K562 (cell line): ENCODE results near the gene EAF2. TPM values are rescaled to one million over a fixed set of nuclear protein-coding genes. Genes with fewer than 3 reads are reported as not detected.

ENCODE experiments used
- CCNT2 ChIP-seq: IDR thresholded peaks from 2 replicates; pipeline ENCODE4 v1.6.1; 2011; ENCODE audit warnings: borderline replicate concordance, low read depth, mild to moderate bottlenecking, moderate library complexity, mixed read lengths, low read length; ENCODE audit not compliant: insufficient read length; ENCODE audit errors: extremely low read depth
- DPF2 ChIP-seq: fragments of 450-650 bp; IDR thresholded peaks from 2 replicates; pipeline ENCODE4 v1.6.1; 2016
- E2F1 ChIP-seq: sonication (generic); formaldehyde crosslinking; IDR thresholded peaks from 2 replicates; pipeline ENCODE4 v1.8.1; 2023; ENCODE audit warnings: mild to moderate bottlenecking, missing genetic modification reagents, moderate library complexity
- EP400 ChIP-seq: fragments of 450-650 bp; IDR thresholded peaks from 2 replicates; pipeline ENCODE4 v1.6.1; 2017; ENCODE audit warnings: antibody characterized with exemption, mild to moderate bottlenecking, moderate library complexity
- FOXO4 ChIP-seq: fragments of 450-650 bp; formaldehyde crosslinking; IDR thresholded peaks from 2 replicates; pipeline ENCODE4 v1.4.0; 2020; ENCODE audit warnings: mild to moderate bottlenecking, moderate library complexity
- JUND ChIP-seq, 2 experiments: IDR thresholded peaks; 2 replicates in 1 of 2; 3 replicates in 1 of 2; pipeline ENCODE4 v1.6.1; 2011; ENCODE audit warnings: borderline replicate concordance in 2 of 2, low read depth in 2 of 2, low read length in 2 of 2, improper control_type of control experiment in 1 of 2, missing biosample characterization in 1 of 2, missing genetic modification characterization in 1 of 2, missing genetic modification reagents in 1 of 2
- LCOR ChIP-seq: sonication (generic); formaldehyde crosslinking; IDR thresholded peaks from 2 replicates; pipeline ENCODE4 v1.8.0; 2022; ENCODE audit warnings: mild to moderate bottlenecking, missing genetic modification reagents
- MED1 ChIP-seq: sonication (generic); formaldehyde crosslinking; IDR thresholded peaks from 2 replicates; pipeline ENCODE4 v1.8.1; 2023; ENCODE audit warnings: missing genetic modification reagents, borderline replicate concordance
- MTA3 ChIP-seq: fragments of 450-650 bp; formaldehyde crosslinking; IDR thresholded peaks from 2 replicates; pipeline ENCODE4 v1.6.1; 2017; ENCODE audit warnings: mild to moderate bottlenecking, borderline replicate concordance
- NRF1 ChIP-seq, 2 experiments: fragments of 450-650 bp; IDR thresholded peaks in 1 of 2; conservative IDR thresholded peaks in 1 of 2; 2 replicates each; pipeline ENCODE4 v1.6.1; 2014; ENCODE audit warnings: mild to moderate bottlenecking in 2 of 2
- PHF8 ChIP-seq: fragments of 200-600 bp; sonication (generic); IDR thresholded peaks from 2 replicates; pipeline ENCODE4 v1.6.1; 2012; ENCODE audit warnings: mixed run types, mild to moderate bottlenecking, inconsistent platforms, low read length, moderate library complexity, borderline replicate concordance
- RB1 ChIP-seq: fragments of 450-650 bp; IDR thresholded peaks from 2 replicates; pipeline ENCODE4 v1.6.1; 2017; ENCODE audit warnings: low read depth, mild to moderate bottlenecking
- RNF2 ChIP-seq: sonication (generic); IDR thresholded peaks from 2 replicates; pipeline ENCODE4 v1.6.1; 2016
- ZBTB11 ChIP-seq, 3 experiments: fragments of 200-800 bp in 1 of 3; fragments of 250-450 bp in 1 of 3; fragments of 450-650 bp in 1 of 3; sonication (Bioruptor Pico) in 1 of 3; sonication (Bioruptor generic) in 1 of 3; formaldehyde crosslinking in 1 of 3; IDR thresholded peaks; 2 replicates each; pipeline versions ENCODE4 v1.6.1 to v1.8.0; 2016 to 2022; ENCODE audit warnings: mild to moderate bottlenecking in 2 of 3, missing genetic modification characterization in 2 of 3, missing compliant biosample characterization in 1 of 3, moderate library complexity in 1 of 3
- ZNF316 ChIP-seq: fragments of 450-650 bp; IDR thresholded peaks from 2 replicates; pipeline ENCODE4 v1.6.1; 2016
- ZNF57 ChIP-seq: fragments of 450-650 bp; formaldehyde crosslinking; IDR thresholded peaks from 2 replicates; pipeline ENCODE4 v1.4.0; 2020; ENCODE audit warnings: mild to moderate bottlenecking, moderate library complexity
- ZNF695 ChIP-seq: fragments of 450-650 bp; formaldehyde crosslinking; IDR thresholded peaks from 2 replicates; pipeline ENCODE4 v1.4.0; 2020; ENCODE audit warnings: mild to moderate bottlenecking, moderate library complexity
- ZNF707 ChIP-seq: fragments of 250-450 bp; sonication (Bioruptor Pico); conservative IDR thresholded peaks from 2 replicates; pipeline ENCODE4 v1.8.0; 2022; ENCODE audit warnings: inconsistent platforms, mild to moderate bottlenecking, moderate library complexity
- ZNF764 ChIP-seq: fragments of 250-450 bp; sonication (Bioruptor Pico); IDR thresholded peaks from 2 replicates; pipeline ENCODE4 v1.4.0; 2020; ENCODE audit warnings: low read depth, mild to moderate bottlenecking, moderate library complexity
- polyA plus RNA-seq, 8 experiments: library from polyadenylated mRNA; depleted of rRNA in 4 of 8; stranded (reverse) in 5 of 8; unstranded in 3 of 8; fragments of >200 nt; fragmentation: Nextera tagmentation in 2 of 8; fragmentation: Illumina TruSeq in 1 of 8; extraction: Ambion mirVana in 2 of 8; extraction: Trizol in 1 of 8; gene quantifications; 2 replicates each; pipeline versions ENCODE4 v1.2.1 to v1.2.3, GENCODE V29; 2011 to 2014; ENCODE audit warnings: inconsistent platforms in 1 of 8, missing spikeins in 1 of 8
- total RNA-seq, 7 experiments: library from RNA; depleted of rRNA in 6 of 7; stranded (reverse); fragments of >200 nt in 6 of 7; fragmentation: Illumina TruSeq in 2 of 7; extraction: Trizol in 2 of 7; gene quantifications; 2 replicates each; pipeline versions ENCODE4 v1.2.1 to v1.2.3, GENCODE V29; 2011 to 2021; ENCODE audit warnings: low replicate concordance in 1 of 7
- TF ChIP-seq, protein P1 (sequence below): fragments of 450-650 bp; formaldehyde crosslinking; IDR thresholded peaks from 2 replicates; pipeline ENCODE4 v1.4.0; 2022; ENCODE audit warnings: missing genetic modification characterization

Gene EAF2
- total and polyA plus RNA-seq, 9 of the 15 experiments (the other 6 are each of a cell fraction or from before 2014, with no cell fraction given), result 3.8 to 17.3 (median 6.9) TPM

GRCh38 chr3:121834671-121835464 is at the start of gene EAF2, which contains the start of gene IQCB1 (continued):
- TF ChIP-seq E2F1 (CRISPR knock-in tag), result 0 out of 2 replicates have a peak, but pooled peaks have one; percentile 78
- TF ChIP-seq EP400, result peak; percentile 74
- no peak for TF ChIP-seq FOXO4
- no peak for TF ChIP-seq ZNF57 (CRISPR knock-in tag)
- TF ChIP-seq RNF2, result peak; percentile 71; the same call in 1 of the 2 replicates
- TF ChIP-seq JUND (IDR thresholded peaks at IDR 0.05; ENCODE audit: borderline replicate concordance, low read depth, low read length), result peak; percentile 9; the same call in 1 of the 2 replicates
- TF ChIP-seq JUND (tag; IDR thresholded peaks at IDR 0.05; ENCODE audit: borderline replicate concordance, low read depth, low read length), result no peak
- TF ChIP-seq PHF8, result peak; percentile 87
- TF ChIP-seq ZBTB11 (CRISPR knock-in tag; IDR thresholded peaks at IDR 0.05), result no peak
- TF ChIP-seq ZNF707 (CRISPR knock-in tag), result no peak
- TF ChIP-seq, protein P1, sequence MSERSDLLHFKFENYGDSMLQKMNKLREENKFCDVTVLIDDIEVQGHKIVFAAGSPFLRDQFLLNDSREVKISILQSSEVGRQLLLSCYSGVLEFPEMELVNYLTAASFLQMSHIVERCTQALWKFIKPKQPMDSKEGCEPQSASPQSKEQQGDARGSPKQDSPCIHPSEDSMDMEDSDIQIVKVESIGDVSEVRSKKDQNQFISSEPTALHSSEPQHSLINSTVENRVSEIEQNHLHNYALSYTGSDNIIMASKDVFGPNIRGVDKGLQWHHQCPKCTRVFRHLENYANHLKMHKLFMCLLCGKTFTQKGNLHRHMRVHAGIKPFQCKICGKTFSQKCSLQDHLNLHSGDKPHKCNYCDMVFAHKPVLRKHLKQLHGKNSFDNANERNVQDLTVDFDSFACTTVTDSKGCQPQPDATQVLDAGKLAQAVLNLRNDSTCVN (CRISPR knock-in tag), result no peak
- TF ChIP-seq ZNF764, result no peak
- peak; percentile 80 to 83 for TF ChIP-seq NRF1 (conservative IDR thresholded peaks at IDR 0.05 in 1 of 2, IDR thresholded peaks at IDR 0.05 in 1 of 2)
- TF ChIP-seq MED1 (CRISPR knock-in tag), result no peak
- peak; percentile 40; the same call in 1 of the 2 replicates for TF ChIP-seq MTA3
- no peak for TF ChIP-seq DPF2
- TF ChIP-seq LCOR, result peak; percentile 56; the same call in 1 of the 2 replicates
- 0 out of 2 replicates have a peak, but pooled peaks have one; percentile 27 for TF ChIP-seq ZNF316
- peak; percentile 55; the same call in 1 of the 2 replicates for TF ChIP-seq RB1
- peak; percentile 27 for TF ChIP-seq CCNT2
- TF ChIP-seq ZNF695, result no peak
